T47D (cell line): ENCODE data around the gene THAP7.
A peak's percentile ranks its signal among the peaks of the same experiment; 100 is the strongest.
"Not testable (repeated sequence)": the region's sequence is repeated elsewhere in the genome, so short reads cannot be mapped to it uniquely, and the experiment has no call there.

Experiments
- DNase-seq, 2 experiments: peaks; one replicate each; pipeline versions ENCODE4 v3.0.0 to v3.0.0-alpha.2; 2011 to 2012; ENCODE audit warnings: low read depth in 1 of 2, low spot score in 1 of 2
- JUND ChIP-seq: IDR thresholded peaks from 2 replicates; pipeline ENCODE4 v1.6.1; 2012; ENCODE audit warnings: low read depth
- in situ Hi-C: cut with HindIII; loops from 2 replicates; pipeline ENCODE4 v1.10.0; 2016; ENCODE audit warnings: low sequenced_read_pairs, low pct_unique_long_range_greater_than_20kb

Gene THAP7

DNA sequence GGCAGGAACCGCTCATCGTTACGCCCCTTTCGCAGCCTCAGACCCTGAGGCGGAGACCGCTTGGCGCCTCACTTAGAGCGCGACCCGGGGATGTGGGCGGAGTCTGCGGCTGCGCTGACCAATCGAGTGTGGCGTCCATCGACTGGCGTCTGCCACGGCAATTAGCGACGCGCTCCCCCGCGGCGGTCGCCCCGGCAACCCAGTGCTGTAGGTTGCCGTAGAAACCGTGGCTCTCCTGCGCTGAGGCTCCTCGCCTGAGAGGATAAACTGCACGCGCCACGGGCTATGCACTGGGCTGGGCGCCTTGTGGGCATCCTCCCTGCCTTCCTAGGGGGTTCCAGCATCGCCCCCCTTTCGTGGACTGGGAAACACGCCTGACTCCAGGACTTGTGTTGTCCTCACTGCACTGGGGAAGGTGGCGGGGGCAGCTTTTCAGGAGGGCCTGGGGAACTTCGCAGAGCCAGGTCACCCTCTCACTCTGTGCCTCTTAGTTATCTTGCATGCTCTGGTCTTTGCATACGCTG lies 12.3 kb upstream of the THAP7 start:
- no peak for TF ChIP-seq JUND
- DNase-seq: peak; percentile 60 to 61
- in situ Hi-C loops: no loop called here

DNA sequence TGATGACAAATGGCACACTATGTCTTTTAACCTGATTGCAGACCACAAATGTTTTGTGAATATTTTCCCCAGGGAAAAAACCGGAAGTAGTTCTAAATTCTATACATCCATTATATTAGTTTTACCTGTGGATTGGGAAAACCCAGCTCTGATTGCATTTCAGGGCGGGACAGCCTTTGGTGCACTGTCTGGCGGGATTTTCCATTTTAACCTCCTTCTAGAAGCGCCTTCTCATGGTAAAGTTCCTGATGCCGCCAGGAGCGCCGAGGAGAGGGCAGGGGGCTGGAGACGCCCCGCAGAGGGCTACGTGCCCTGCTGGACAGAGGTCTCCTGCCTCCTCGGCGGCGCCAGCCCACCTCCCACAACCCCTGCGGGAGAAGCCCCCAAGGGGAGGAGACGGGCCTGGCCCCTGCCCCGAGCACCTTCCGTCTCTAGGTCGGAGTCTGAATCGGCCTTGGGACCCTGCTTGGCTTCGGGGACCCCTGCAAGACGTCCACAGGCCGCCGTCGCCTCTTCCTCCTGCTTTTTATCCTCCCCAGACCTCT lies 11.8 kb upstream of the THAP7 start:
- in situ Hi-C loops: no loop called here
- DNase-seq: no peak
- no peak for TF ChIP-seq JUND

DNA sequence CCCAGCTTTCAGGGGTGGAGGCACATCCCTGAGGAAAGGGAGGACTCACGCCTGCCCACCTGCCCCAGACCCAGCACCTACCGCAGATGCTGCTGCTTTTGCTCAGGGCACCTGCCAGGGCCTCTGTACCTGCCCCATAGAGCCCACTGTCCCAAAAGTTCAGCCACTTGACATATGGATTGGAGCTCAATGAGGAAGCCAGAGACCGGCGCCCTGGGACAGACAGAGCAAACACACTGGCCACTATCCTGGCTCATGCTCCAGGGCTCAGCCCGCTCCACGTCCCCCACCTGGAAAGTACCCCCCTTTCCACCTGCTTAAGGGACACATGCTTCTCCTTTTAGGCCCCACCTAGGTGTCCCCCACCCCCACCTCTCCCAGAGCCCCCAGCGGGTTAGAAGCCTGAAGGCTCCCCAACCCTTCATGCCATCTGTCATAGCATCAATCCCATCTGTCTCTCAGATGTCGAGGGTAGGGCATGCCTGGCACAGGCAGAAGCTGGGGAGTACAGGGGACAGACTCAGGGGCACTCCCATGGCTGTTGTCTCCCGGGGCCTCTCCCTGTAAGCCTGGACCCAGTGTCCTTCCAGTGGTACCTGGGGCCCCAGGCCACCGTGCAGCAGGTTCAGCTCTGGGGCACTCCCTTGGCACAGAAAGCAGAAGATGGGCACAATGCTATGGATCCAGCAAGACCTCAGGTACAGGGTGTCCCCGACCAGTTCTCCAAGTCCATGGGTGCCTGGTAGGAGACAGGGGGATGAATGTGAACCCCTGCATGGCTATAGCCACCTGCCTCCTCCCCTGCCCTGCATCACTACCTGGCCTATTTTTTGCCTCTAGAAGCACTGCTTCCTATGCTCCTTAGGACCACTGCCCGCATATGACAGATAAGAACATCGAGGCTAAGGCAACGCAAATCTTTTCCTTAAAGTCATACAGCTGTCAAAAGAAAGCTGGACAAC lies 10.8 kb upstream of the THAP7 start:
- in situ Hi-C loops: no loop called here

DNA sequence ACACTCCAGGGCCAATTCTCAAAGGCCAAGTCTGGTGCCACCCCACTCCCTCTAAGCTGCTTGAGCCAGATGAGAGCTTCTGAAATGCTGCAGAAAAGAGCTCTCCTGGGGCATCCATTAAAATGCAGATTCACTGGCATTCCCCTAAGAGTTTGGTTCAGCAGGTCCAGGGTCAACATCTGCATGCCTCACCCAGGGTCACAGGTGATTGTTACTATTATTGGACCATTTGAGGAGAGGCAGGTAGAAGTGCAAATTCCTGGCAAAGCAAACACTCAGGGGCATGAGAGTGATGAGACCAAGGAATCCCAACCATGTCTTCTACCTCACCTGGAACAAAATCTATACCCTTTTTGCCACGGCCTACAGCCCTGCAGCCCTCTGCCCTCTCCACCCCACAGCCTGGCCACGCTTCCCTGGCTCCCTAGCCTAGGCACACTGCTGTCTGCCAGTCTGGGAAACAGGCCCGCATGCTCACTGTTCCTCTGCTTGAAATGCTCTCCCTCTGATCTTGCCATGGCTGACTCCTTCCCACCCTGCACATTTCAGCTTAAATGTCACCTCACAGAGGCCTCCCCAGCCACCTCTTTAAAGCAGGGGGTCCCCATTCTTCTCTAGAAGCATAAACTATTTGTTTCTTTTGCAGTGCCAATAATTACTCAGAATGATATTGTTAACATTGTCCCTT lies 8.7 kb upstream of the THAP7 start:
- in situ Hi-C loops: no loop called here
- no peak for TF ChIP-seq JUND
- no peak for DNase-seq

More for the DNA sequence above, 10.8 kb upstream of the THAP7 start:
- no peak for TF ChIP-seq JUND
- no peak for DNase-seq

DNA sequence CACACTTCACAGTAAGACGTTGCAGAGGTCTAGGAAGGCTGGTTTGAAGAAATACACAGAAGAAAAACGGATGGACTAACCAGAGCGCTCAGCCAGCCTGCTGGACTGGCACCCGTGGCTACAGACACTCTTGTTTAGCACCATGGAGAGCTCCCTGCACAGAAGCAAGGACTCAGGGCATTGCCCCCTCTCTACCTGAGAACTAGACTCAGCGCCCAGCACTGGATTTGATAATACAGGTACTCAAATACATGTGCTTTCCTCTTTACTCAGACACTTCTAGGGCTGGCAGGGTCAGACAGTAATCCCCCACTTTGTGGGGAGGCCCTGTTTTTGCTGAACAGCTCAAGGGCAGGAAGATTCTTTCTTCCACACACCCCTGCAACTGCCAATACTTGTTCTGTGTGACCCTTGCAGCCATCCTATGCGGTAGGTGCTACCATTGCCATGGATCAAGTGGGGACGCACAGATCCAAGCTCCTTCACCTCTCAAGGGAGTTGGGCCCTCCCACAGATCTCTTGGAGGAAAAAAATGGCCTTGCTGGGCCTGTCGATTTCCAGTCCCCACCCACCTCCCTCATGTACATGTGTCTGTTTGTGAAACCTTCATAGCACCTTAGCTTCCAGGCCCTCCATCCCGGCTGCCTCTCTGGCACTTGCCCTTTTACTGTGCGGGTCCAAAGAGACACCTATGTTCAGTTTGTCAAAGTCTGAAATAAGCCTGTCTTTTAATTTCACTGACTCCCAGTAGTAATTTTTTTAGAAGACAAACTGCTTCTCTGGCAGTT lies 7.9 kb upstream of the THAP7 start:
- DNase-seq: peak; percentile 82 to 85
- TF ChIP-seq JUND: no peak
- in situ Hi-C loops: no loop called here

DNA sequence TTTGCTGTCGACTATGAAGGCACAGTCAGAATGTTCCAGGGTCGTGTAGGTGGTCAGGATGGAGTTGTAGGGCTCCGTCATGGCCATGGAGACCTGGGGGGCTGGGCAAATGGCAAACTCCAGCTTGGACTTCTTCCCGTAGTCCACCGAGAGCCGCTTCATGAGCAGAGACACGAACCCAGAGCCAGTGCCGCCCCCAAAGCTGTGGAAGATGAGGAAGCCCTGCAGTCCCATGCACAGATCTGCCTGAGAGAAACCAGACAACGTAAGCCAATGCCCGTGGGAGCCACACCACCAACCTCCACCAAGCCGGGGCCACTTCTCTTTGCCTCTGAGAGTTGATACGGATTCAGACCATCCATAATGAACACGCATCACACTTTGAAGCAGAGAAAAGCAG lies 7.3 kb upstream of the THAP7 start:
- in situ Hi-C loops, DNase-seq: not testable (repeated sequence)

DNA sequence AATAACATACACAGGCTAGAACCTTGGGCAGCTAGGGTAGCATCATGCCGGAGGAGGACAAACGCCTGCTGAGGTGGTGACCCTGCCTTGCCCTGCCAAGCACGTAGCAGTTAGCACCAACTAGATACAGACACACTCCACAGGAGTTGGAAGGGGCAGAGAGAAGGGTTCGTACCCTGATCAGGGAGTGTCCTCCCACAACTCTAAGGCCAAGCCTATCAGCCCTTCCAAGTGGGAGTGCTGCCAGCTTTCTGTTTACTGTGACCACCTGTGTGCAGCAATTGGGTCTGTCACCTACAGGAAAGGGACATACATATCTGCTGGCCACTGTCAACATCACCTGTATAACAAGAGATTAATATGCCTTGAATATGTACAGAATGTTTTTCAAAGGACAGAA lies 1.9 kb upstream of the THAP7 start:
- DNase-seq: no peak
- no peak for TF ChIP-seq JUND
- in situ Hi-C loops: no loop called here

DNA sequence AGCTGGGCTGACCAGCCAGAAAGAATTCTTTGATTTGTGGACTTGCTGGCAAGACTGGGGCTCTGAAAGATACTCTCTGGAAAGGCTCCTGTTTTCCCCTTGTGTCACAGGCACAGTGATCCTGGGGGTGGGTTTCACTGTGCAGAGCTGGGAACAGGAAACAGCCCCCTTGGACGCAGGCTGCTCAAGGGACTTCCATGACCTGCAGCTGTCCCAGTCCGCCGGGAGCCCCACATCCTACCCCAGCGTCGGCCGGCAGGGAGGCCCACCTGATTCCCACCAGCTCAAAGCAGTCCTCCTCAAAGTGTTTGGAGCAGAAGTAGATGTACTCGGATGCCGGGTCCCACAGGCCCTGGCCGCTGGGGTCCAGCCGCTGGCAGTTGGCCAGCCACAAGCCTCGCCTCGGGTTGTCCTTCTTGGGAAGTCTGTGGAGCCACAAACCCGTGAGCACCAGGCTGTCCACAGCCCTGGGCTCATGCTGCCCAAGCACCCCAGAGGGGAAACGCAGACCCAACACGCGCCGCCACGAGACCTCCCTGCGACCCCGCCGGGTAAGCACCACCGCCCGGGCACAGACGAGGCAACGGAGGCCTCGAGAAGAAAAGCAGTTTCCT lies 824 bp downstream of the THAP7 start:
- TF ChIP-seq JUND: no peak
- in situ Hi-C loops: no loop called here

DNA sequence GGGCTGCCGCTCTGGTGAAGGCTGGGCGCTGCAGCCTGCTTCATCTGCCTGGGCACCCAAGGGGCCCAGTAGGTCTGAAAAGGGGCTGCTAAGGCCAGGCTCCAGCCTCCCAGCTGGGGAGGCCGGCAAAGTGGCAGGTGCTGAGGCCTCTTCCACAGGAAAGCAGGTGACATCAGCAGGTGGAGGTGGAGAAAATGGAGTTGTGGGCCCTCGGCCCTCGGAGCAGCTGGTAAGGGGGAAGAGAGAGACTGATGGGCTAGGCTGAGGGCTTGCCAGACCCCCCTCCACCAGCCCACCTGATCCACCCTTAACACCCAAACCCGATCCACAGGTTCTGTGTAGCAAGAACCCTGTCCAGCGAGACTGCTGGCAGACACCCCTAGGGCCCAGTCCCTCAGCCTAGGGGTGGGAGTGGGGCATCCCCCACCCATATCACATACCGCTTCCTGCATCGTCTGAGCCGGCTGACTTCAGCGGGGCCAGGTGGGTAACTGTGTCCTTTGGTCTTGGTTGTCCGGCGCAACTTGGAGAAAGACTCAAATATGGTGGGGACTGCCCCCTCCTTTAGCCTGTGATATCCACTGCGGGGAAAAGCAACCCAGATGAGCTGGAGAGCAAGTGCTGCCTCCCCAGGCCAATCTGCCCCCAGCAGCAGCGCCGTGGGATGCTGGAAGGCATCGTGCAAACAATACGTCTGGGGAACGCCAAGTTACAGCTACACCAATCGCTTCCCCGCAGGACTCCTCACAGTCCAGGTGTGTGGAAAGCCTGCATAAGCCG lies 1.5 kb downstream of the THAP7 start:
- TF ChIP-seq JUND: no peak
- DNase-seq: no peak
- in situ Hi-C loops: no loop called here

More for the DNA sequence above, 824 bp downstream of the THAP7 start:
- no peak for DNase-seq

DNA sequence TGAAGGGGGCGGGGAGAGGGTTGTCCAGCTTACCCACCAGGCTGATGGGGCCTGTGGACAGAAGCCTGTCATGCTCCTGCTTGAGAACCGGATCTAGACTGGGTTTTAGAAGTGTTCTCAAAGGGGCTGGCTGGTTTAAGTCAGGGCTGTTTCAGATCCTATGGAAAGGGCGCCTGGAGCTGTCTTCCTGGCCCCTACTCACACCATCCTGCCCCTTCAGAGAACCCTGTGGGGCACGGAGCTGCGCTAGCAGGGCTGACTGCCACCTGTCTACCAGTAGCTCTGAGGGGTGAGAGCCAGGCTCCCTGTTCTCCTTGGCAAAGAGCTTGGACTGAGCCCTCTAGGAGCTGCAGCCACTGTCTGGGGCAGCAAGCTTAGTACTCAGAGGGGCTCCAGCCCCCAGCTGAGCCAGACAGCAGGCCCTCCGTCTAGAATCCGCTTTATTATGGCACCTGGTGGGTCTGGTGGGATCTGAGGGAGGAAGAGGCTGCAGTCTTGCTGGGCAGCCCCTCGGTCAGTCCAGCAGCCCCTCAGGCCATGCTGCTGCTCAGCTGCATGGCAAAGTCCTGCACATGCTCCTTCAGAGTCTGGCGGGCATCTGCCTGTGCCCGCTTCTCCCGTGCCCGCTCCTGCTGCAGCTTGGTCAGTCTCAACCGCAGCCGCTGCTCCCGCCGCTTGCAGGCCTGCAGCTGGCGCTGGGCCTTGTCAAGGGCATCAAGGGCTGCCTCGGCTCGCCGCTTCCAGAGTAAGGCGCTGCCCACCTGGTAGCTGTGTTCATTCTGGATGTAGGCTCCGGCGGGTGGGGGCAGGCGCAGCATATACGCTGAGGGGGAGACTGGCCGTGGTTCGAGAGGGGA lies 2.3 kb downstream of the THAP7 start:
- TF ChIP-seq JUND: no peak
- in situ Hi-C loops: no loop called here
- DNase-seq: no peak
